Stimulated activated CD4-positive, alpha-beta T cell treated with anti-CD3 and anti-CD28 coated beads, Interleukin-15, amount 100 ng/mL, for 24 hours (primary cell): Measurements from ENCODE around the gene NTRK3.

ENCODE experiments used
- DNase-seq: peaks from one replicate; pipeline ENCODE4 v3.0.0-alpha.2; 2020

Gene NTRK3

DNA sequence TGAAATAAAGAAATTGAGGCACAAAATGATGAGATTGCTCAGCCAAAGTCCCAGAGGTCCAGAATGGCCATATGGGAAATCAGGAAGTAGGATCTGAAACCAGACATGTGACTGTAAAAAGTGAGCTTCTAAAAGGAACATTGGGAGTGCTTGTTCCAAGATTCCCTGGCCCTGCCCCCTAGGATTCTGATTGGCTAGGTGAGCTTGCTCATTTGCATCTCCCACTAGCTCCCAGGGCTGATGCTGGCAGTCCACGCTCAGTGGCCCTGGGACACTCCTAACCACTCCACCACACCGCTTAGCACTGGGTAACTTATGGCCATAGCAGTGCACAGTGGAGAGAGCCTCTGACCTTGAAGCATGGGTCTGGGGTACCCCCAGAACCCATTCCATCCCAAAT, 326.7 kb downstream of the NTRK3 start:
- DNase-seq: no peak

DNA sequence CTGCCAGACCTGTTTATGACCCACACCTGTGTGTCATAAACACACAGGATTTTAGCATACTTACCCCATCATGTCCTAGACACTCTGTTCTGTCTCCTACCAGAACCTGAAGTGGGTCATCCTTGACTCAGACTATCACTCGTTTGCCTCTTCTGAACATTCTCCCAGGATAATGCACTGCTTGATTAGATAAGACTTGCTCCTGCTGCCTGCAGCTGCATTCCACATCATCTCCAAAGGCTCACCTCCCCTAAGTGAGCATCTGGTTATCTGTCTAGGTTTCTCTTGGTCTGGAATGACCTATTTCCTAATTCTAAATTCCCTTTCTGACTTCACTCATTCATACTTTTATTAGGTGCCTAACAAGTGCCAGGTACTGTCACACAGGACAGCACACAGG, 332.1 kb downstream of the NTRK3 start:
- DNase-seq: no peak

DNA sequence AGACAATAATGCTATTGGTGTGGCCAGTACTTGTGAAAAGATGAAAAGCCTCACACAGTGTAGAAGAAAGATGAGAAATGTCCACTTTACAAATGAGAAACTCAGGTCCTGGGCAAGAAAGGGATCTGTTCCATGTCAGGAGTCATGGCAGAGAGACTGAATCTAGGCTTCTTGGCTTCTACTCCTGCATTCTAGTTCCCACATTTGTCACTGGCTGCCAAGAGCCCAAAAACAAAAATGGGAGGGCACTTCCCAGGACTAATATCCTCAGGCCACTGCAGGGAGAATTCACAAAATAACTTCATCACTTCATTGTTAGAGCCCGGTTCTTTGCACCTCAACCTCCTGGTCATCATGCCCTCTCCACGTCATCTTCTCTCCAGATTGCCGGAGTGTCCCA, 337.5 kb downstream of the NTRK3 start:
- DNase-seq: no peak

DNA sequence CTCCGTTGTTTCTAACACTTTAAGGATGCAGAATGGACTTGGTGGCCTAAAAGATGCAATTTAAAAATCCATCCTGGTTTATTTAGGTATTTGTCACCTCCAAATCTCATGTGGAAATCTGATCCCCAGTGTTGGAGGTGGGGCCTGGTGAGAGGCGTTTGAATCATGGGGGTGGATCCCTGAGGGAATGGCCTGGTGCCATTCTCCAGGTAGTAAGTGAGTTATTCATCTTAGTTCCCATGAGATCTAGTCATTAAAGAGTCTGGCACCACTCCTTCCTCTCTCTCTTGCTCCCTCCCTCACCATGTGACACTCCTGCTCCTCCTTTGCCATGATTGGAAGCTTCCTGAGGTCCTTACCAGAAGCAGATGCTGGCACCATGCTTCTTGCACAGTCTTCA, 339.1 kb downstream of the NTRK3 start:
- no peak for DNase-seq

DNA sequence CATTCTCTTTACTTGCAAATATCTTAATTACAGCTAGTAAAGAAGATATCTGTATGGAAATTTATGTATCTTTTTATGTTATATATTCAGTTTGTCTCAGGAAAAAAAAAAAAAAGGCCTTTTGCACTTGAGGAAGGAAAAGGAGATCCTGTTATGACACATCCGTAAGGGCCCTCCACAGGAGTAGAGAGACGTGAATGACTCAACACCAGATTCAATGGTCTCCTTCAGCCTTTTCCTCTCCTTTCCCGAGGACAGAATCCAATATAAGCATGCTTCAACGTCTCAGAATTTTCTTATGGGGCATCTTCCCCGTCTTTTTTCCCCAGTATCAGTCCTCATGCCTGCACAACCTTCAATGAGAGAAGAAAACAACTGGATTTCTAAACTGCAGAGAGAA, 340.3 kb downstream of the NTRK3 start:
- DNase-seq: no peak

DNA sequence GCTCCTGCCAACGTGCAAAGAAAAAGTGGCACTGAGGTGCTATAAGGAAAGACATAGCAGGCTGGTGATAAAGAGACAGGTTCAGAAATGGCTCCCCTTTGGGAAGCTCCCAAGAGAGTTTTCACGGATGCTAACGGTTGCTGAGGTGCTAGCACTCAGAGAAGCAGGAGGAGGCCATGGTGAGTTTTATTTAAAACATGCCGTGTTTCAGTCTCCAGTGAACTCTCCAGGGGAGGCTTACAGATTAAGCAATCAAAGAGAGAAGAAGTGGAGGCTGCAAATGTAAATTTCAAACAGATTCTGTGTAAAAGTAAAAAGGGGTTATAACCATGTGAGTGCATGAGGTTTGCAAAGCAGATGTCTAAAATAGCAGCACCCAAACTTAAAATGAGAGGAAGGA, 346.2 kb downstream of the NTRK3 start:
- DNase-seq: no peak

DNA sequence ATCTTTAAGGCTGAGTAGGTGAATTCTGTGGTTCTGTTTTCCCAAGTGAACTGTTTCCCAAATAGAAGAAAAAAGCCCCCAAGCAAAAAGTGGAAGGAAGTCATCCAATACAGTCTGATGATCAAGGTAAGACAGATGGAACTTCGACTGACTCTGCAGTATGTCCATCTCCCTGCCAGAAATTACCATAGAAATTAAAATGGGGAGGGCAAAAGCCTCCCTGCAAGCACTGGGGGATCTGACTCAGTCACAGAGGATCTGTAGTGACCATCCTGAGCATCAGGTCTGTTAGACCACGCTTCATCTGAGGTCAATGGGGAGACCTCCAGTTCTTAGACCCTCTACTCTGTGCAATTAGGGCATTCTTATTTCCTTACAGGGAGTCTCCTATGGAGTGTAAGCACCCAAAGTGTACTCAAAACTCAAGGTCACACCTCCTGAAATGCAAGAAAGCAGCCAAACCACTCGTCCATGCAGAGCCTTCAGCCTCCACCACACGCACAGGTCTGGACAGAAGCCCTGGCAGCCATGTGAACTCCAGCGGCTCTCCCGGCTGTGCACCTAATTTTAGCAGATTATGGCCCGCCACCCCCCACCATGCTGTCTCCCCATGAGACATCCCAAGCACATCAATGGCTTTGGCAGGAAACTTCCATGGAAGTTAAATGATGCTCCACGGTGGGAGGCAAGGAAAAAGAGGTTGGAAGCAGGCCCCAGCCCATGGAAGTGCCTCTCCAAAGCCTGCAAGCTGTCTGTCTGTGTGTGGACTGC, 348.7 kb downstream of the NTRK3 start:
- DNase-seq: no peak

DNA sequence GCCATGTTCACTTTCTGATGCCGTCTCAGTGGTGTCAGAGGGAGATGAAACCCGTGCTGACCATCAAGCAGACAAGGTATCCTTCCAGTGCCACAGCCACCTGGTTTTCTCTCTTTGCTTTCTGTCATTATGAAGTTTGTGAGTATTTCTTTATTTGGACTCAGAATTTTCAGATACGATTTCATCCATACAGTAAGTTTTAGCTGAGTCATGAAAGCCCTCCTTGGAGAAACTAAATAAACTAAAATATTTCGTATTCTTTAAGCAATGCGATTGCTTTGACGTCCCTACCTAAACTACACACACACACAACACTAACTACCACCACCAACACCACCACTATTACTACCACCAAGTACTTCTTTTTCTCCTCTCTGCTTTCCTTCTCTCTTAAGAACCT, 350.1 kb downstream of the NTRK3 start:
- no peak for DNase-seq

DNA sequence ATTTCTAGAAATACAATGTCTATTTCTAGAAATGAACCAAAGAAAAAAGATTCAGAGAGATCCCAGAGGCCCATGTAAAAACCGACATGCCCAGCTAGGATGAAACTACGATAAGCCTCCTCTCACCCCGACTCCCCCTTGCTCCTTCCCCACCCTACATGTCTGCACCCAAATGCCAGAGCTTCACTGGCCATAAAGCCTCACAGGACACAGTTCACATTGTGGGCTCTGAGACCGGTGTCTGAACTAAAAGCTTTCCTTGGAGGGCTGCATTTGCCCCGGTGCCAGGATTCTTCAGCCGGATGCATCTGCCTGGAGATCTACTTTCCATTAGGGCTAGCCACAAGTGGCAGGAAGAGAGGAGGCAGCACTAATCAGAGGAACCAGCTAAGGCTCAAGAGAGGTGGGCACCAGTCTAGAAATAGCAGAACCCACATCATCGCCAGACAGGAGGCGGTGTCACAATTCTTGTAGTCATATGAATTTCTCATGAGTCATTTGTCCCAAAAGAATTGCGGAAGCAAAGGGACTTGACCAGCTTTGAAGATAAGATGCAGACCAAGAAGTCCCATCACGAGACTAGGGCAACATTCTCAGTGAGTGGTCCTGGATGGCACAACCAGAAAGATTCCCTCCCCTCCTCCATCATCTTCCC, 353.6 kb downstream of the NTRK3 start:
- no peak for DNase-seq

DNA sequence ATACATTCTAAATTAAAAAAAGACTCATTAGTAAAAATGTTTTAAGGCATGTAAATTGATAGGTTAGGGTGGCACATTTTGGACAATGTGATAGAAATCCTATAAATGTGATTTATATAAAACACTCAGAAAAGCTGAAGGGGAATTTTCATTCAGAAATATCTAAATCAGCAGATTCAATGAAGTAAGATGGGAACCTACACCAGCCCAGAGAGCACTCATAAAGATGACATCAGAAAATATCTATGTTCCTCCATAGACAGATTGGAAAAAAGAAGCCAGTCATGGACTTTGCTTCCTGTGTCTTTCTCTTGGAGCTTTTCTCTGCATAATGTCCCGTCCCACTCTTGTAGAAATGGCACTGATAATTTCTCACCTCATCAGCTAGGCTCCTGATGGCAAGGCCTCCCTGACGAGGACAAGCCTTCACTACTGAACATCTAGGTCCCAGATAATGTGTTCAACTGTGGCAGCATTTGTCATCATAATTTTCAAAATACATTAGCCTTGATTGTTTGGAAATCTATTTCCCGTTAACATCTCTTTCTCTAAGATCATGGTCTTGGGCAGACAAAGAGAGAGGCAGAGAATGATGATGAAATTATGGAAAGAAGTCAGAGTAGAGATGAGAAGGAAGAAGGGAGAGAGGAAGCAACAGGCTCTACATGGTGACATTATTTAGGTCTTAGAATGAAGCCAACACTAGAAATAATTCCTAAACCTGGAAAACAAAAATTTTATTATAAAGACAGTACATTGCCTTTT, 354.4 kb downstream of the NTRK3 start:
- no peak for DNase-seq

DNA sequence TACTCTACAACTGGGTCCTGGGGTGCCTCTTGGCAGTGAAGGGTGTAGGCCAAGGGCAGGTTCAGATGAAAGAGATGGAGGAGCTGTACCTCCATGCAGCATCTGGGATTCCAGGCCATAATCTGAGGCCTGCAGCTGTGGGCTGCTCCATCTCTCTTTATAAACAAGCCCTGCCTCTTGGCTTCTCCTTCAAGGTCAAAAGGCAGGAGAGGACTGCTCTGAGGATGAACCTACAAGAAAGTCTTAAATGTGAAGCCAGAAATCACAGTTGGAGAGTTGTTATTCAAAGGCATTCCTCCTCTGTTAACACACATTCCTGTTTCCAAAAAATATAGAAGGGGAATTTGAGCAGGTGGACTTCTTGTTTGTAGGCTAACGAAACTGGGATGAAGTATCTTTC, 355.5 kb downstream of the NTRK3 start:
- DNase-seq: no peak

DNA sequence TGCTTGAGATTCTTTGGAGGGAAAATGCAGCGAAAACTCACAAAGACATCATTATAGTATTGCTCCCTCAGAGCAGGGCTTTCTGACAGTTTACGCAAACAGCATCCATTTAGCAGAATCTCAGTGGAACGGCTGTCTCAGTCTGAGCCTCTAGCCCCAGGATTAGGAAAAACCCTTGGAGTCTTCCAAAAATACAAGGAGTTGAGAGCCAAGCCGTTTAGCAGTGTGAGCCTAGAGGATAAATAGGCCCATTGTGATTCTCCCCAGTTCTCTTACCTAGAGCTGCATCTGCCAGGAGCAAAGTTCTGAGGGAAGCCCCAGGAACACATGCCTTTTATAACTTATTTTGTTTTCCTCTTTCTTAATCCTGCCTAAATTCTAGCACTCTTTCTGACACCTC, 359.6 kb downstream of the NTRK3 start:
- no peak for DNase-seq

DNA sequence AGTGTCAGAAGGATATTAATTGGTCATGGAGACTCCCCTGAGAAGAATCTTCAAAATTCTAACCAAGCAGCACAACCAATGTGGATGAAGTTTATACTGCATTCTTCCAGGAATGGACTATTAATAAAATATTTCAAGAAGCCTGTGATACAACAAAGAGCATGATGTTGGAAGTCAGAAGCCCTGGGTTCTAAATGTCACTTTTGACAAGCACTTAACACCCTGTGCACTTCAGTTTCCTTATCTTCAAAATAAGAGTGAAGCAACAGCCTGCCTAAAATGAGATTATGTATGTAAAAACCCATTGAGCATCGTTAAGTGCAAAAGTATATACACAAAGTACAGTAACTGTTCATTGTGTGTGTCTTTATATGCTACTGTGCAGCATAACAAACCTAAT, 369.4 kb downstream of the NTRK3 start:
- DNase-seq: no peak

DNA sequence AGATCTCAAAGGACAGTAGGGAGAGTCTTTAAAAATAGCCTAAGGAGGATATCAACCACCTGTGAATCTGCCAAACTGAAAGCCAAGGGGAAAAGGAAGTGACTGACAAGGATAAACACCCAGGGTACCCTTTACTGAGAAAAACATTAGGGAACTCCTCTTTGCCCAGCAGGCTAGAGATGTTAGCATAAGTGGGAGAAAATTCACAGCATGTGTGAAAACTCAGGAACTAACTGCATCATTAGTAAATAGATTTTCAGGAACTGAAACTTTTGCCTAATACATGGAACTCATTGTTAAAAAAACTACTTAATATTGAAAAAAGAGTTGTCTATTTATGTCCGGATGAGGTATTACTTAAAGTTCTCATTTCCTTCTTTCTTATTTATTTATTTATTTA, 375.5 kb downstream of the NTRK3 start:
- DNase-seq: no peak

DNA sequence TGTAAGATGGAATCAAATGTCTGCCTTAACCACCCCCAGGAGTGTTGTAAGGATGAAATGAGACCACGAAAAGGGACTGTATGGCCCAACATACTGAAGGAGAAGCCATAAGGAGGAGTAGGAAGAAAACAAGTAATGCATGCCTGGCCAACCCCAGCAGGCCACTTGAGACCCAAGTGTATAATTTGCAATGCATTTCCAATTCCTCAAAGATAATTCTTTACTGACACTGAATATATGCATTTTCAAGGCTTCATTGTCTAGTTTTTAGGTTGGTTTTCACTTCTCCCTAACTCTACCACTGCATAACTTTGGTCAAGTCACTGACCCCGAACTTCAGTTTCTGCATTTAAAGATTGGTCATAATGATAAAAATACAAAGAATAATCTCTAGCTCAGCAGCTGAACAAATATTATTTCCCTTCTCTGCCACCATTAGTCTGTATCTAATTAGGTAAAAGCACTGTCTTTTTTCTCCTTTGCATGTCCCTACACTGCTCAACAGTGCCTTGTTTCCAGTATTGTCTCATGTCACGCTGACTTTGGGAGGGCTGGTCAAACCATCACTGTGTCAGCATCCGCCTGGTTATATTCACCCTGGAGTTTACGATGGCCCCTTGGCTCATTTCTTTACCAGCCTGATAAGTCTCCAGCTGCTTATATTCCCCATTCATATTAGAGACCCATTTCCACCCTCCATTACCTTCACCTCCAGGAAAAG, 378.6 kb downstream of the NTRK3 start:
- no peak for DNase-seq

DNA sequence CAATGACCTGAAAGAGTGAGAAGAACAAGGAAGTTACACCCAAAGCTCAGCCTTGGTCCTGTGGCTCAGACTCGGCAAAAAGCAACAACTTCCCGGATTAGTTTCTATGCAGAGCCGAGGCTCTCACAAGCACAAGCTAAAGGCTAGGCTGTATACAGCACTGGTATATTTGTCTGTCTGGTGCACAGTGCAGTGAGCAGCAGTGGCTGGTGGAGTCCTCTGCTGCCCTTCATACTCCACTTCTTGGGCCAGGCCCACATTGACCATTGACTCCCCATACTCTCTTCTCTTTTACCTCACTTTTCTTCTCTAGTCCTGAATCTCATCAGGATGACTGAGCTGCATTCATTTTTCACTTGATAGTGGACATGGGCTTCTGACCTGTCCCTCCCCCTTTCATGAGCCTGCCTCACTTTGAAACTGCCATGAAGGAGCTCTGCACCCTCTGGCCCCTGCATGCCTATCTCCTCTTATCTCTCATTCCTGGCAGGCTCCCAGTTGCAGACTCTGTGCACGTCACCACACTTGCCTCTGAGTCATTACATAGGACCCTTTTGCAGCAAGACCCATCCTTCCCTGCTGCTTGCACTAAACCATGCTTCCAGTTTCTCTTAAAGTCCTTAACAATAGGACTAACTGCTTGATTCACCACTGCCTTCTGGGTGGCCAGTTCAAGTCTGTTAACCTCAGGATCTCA, 379.3 kb downstream of the NTRK3 start:
- DNase-seq: no peak

DNA sequence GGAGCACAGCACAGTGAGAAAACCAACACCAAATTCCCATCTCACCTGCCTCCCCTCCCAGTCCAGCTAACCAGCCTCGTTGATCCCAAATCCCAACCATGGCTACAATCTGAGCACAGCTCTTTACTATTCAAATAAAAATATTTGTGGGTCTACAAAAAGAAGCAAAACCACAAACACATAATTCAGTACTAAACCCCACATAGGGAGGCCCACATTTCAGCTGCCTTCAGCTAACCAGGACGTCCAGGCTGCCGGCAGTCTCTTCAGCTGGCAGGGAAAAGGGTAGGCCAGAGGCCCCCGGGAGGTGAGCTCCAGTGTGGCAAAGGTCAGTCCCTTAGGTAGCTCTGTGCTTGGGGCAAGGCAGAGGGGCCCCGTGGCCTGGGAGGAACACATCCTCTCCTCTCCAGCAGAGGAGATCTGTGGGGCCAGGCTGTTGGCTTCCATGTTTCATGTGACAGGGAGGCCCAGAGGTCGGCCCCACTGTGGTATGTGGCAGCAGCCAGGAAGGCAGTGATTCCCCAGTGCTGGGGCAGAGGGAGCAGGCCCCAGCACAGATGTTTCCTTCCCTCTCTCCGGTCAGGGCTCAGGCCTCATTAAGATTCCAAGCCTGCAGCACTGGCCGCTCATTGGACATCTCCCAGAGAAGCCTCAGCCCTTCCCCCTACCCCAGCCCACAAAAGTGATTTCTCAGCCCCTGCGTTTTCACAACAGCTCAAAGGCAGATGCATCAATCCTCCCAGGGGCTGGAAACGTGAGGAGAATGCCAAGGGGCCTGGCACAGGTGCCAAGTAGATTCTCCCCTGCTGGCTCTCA, 381.4 kb downstream of the NTRK3 start:
- no peak for DNase-seq

DNA sequence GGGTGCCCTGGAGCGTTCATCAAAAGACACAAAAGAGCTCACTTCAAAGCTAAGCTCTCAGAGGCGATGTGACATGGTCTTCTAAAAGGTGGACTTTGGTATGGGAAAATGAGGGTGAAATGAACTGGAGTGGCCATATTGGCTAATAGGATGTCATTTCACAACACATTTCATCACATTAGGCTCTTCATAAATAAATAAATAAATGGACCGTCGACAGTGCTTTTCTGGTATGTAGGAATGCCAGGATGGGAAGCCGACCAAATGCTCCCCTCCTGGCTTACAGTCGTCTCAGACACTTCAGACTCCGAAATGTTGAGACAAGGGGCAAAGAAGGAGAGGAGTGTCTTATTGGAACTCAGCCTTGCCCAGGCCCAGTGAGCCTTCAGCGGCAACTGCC, 383.0 kb downstream of the NTRK3 start:
- DNase-seq: no peak

DNA sequence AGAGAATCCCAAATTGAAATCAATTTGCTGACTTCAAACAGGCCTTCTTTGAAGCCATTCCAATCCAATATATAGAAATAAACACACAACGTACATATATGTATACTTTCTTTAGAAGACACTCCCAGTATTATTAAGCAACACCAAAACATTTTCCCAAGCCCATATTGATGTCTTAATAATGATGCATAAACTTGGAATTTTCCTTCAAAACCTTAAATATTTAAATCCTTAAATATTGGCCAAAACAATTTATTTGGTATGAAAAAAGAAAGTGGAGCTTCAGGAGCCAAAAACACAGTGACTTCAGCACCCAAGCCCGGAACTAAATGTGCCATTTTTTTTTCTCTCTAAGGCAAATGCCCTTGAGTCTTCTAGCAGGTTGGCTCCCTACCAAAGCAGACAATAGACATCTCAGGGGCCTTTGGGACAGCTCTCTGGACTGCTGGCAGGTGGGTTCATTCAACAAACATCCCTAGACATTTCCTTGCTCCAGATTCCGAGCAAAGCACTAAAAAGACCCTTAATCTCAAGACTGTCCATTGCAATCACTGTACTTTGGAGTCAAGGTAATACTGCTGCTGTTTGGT, 384.7 kb downstream of the NTRK3 start:
- no peak for DNase-seq

DNA sequence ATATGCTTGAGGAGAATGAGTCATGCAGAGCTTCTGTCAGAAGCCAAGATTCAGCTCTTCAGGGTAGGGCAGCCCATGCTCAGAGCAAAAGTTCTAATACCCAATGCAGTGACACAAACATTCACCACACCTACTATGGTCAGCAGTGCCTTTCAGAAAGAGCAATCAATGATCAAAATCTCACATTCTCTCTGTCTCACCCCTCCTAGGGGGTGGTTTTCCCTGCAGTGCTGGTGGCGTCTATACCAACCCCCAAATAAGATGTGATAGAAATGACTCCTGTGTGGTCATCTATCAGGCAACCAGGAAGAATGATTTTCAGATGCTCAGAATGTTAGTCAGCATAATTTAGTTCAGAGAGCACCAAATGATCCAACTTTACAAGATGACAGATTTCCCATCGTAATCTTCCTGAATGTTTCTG, 385.3 kb downstream of the NTRK3 start:
- no peak for DNase-seq

DNA sequence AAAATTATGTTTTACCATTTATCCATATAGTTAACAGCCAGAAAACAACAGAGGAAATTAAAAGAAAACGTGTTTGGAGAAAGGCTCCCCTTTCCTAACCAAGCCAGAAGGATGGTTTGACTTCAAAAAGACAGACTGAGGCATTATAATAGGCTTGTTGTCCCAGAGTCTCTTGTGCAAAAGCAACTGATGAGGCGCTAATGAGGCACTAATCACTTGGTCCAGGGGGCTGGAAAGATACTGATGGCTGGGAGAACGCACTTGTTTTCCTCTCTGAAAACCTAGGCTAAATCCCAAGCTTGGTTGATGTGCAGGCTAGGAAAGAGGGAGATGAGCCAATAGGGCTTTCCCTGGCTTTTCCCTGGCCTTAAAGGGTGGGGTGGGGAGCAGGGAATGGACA, 389.6 kb downstream of the NTRK3 start:
- no peak for DNase-seq

DNA sequence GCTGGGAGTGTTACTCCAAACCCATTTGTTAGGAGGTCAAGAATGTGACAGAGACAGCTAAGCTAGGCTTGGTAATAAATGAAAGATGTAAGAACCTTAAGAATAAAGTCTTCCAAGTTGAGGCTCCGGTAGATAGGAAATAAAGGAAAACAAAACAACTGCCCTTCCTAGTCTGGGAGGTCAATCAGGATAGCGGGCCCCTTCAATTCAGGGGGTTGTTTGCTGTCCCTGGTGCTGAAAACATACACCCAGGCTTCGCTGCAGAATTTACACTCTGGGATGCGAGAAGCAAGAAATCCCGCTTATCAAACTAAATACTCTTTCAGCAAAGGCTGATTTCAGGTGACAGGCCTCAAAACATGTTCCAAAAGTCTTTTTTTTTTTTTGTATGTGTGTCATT, 393.4 kb downstream of the NTRK3 start:
- DNase-seq: no peak
